Effector CD4-positive, alpha-beta T cell (primary cell): ENCODE data around the gene BPIFA2.

Experiments
- DNase-seq: peaks from one replicate; pipeline ENCODE4 v3.0.0-alpha.2; 2020

BPIFA2 gene

GRCh38 chr20:33202451-33202850, 34.5 kb downstream of the BPIFA2 start:
- DNase-seq = no peak

- DNase-seq = no peak
These were observed 35.5 kb downstream of the BPIFA2 start for GRCh38 chr20:33203444-33203843.

GRCh38 chr20:33209789-33210188, 41.8 kb downstream of the BPIFA2 start:
- DNase-seq = no peak

- no peak for DNase-seq
These were observed 42.4 kb downstream of the BPIFA2 start for GRCh38 chr20:33210371-33210770.

GRCh38 chr20:33211817-33212424, 44.0 kb downstream of the BPIFA2 start:
- DNase-seq = no peak

GRCh38 chr20:33217052-33217451, 49.1 kb downstream of the BPIFA2 start, which contains the start of gene BPIFA3:
Gene BPIFA3 (plus strand): TSS chr20:33217352. CDS start chr20:33217537, 185 bp downstream.
- DNase-seq = no peak

GRCh38 chr20:33224399-33224798, 56.4 kb downstream of the BPIFA2 start:
- no peak for DNase-seq

GRCh38 chr20:33229843-33230242, 61.9 kb downstream of the BPIFA2 start:
- no peak for DNase-seq
